Measurements from ENCODE around the gene GLRX5.

The GLRX5 gene

GRCh38 chr14:95516554-95517181, 18.2 kb upstream of the GLRX5 start, which contains the start of gene SYNE3:
Gene SYNE3 (minus strand): TSS chr14:95516650. CDS start chr14:95475821, 40,829 bp downstream.
- DNase-seq (ENCODE audit: low read depth in 2 of 2): peak in 1 of 2 donors; percentile 53

DNA sequence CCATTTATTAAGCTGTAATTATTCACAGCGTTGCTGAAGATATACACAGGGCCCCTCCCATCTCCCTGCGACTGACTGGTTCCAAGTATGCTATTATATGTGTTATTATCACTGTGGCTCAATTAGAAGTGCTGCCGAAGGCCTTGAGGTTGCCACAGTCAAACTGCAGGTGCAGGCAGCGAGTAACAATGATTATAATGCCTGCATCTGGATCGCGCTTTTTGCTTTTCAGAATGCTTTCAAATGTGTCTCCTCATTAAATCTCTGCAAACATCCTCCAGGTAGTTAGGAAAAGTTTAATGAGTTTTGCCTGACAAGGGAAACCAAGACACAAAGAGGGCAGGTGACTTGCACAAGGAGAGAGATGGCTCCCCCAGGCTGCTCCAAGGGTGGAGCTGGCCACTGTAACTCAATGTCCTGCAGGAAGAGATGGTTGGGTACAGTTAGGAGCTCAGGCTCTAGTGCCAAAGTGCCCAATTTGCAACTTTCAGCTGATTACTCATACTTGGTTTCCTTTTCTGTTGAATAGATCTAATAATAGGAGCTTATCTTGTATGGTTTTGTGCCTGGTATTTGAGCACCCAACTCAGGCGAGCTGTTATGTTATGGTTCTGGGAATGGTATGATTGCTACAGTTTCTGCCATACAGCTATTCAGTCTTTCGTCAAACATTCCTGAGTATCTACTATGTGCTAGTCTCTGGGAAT, 16.7 kb upstream of the GLRX5 start:
- no peak for DNase-seq (ENCODE audit: low read depth in 2 of 2)

- peak; percentile 57 to 65 for DNase-seq (ENCODE audit: low read depth in 2 of 2)
Observed at GRCh38 chr14:95519699-95520098, 15.2 kb upstream of the GLRX5 start.

- DNase-seq (ENCODE audit: low read depth in 2 of 2): no peak
Observed at GRCh38 chr14:95520346-95520745, 14.5 kb upstream of the GLRX5 start.

DNA sequence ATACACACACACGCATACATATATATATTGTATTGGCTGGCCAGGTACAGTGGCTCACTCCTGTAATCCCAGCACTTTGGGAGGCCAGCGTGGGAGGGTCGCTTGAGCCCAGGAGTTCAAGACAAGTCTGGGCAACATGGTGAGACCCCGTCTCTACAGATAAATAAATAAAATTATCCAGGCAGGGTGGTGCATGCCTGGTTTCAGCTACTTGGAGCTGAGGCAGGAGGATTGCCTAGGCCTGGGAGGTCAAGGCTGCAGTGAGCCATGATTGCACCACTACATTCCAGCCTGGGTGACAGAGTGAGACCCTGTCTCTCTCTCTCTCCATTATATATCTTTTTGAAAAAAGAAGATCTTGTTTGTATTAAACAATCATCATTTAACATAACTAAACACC, 13.8 kb upstream of the GLRX5 start:
- DNase-seq (ENCODE audit: low read depth in 2 of 2): no peak

- no peak for DNase-seq (ENCODE audit: low read depth in 2 of 2)
Observed at GRCh38 chr14:95522116-95522515, 12.7 kb upstream of the GLRX5 start.

GRCh38 chr14:95522556-95522955, 12.3 kb upstream of the GLRX5 start:
- no peak for DNase-seq (ENCODE audit: low read depth in 2 of 2)

- DNase-seq (ENCODE audit: low read depth in 2 of 2): peak in 1 of 2 donors; percentile 44
Observed at GRCh38 chr14:95523051-95523814, 11.6 kb upstream of the GLRX5 start.

GRCh38 chr14:95523815-95524448, 10.9 kb upstream of the GLRX5 start:
- DNase-seq (ENCODE audit: low read depth in 2 of 2): no peak

DNA sequence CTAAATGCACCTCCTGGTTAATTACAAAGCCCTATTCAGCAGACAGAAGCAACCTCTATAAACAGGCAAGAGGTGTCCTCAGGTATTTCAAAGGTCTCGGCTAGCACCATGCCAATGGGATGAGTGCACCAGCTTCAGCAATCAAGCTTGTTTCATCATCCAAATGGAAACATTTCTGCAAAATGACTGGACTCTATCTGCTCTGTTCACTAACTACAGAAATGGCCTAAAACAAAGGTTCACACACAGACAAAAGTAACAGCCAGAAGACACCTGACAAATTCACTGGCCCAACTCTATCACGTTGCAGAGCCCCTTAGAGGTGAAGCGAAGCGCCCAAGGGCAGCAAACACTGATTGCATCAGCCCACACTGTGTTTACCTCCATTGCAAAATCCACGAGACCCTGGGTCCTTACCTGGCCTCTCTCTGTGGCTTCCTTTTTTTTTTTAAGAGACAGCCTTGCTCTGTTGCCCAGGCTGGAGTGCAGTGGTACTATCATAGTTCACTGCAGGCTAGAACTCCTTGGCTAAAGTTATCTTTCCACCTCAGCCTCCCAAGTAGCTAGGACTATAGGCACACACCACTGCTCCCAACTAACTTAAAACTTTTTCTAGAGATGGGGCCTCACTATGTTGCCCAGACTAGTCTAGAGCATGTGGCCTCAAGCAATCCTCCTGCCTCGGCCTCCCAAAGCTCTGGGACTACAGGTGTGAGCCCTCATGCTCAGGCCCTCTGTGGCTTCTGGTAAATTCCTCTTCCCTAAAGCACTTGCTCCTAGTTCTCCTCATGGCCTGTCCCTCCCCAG, 9.9 kb upstream of the GLRX5 start:
- no peak for DNase-seq (ENCODE audit: low read depth in 2 of 2)

GRCh38 chr14:95525999-95526398, 8.9 kb upstream of the GLRX5 start:
- no peak for DNase-seq (ENCODE audit: low read depth in 2 of 2)

GRCh38 chr14:95526483-95527386, 8.1 kb upstream of the GLRX5 start:
- no peak for DNase-seq (ENCODE audit: low read depth in 2 of 2)

- peak in 1 of 2 donors; percentile 41 for DNase-seq (ENCODE audit: low read depth in 2 of 2)
Observed at GRCh38 chr14:95527387-95528002, 7.4 kb upstream of the GLRX5 start.

DNA sequence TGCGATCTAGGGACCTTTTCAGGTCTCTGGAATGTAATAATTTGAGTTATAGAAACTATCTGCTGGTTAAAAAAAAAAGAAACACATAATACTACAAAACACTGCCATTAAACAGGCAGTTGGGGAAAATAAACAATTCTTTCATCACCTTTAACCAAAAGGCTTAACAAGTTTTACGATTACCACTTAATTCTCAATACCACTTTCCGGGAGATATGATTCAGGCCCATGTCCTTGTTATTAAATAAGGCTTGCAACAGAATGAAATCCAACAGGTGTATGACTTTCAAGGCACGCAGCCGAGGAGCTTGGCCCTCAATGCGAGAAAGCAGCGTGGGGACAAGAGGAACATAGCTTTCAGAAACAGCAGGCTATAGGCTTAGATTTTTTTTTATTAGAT, 5.6 kb upstream of the GLRX5 start:
- no peak for DNase-seq (ENCODE audit: low read depth in 2 of 2)

- no peak for DNase-seq (ENCODE audit: low read depth in 2 of 2)
Observed at GRCh38 chr14:95530473-95531276, 4.2 kb upstream of the GLRX5 start.

GRCh38 chr14:95531473-95531872, 3.4 kb upstream of the GLRX5 start:
- no peak for DNase-seq (ENCODE audit: low read depth in 2 of 2)

DNA sequence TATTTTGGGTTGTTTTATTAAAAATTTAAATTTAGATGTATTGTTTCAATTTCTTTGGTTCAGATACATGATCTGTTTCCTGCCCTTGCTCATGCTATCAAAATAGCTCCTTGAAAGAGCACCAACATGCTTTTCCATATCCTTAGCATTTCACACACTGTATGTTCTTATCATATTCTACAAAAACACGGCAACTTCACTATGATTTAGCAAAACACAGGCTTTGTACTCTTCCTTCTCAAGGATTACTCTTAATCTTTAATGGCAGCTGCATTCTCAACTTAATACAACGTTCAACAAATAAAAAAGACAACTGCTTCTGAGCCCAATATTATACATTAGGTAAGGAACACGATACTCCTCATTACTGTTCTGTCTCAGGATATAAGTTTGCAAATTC, 2.9 kb upstream of the GLRX5 start:
- DNase-seq (ENCODE audit: low read depth in 2 of 2): no peak

- DNase-seq (ENCODE audit: low read depth in 2 of 2): no peak
Observed at GRCh38 chr14:95533391-95533821, 1.4 kb upstream of the GLRX5 start.

DNA sequence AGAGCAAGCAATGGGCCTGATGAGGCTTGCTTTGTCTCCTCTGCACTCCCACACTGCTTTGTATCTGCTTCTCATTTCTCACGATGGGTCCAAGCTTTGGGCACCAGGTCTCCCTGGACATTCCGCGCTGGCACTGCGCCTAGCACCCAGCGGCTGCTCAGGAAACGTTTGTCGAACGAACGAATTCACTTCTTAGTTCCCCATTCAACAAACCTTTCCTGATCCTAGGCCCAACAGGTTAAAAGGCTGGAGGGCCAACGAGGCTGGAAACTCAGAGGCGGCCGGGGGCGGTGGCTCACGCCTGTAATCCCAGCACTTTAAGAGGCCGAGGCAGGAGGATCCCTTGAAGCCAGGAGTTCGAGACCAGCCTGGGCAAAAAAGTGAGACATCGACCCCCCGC, 1.0 kb upstream of the GLRX5 start:
- no peak for DNase-seq (ENCODE audit: low read depth in 2 of 2)
